ENCODE measurements around the gene PCSK4. TPM values are rescaled to one million over a fixed set of nuclear protein-coding genes. Genes with fewer than 3 reads are reported as not detected.

The PCSK4 gene
- total and polyA plus RNA-seq, 2 of the 13 experiments (the other 11 are each of a cell fraction or from before 2014, with no cell fraction given), result 2.0 to 2.7 TPM

GRCh38 chr19:1438035-1438932, 51.9 kb downstream of the PCSK4 start, which contains the start of gene RPS15 (continued):
- TF ChIP-seq IRF1 (CRISPR knock-in tag; IDR thresholded peaks at IDR 0.05; ENCODE audit: low read depth) (no peak), KDM1A (CRISPR knock-in tag; IDR thresholded peaks at IDR 0.05) (no peak), NAIF1 (CRISPR knock-in tag; IDR thresholded peaks at IDR 0.05; ENCODE audit: borderline replicate concordance) (peak; percentile 76), LCORL (IDR thresholded peaks at IDR 0.05) (peak; percentile 66; the same call in 1 of the 2 replicates), LCORL (CRISPR knock-in tag; IDR thresholded peaks at IDR 0.05) (peak; percentile 86), TGIF2 (CRISPR knock-in tag; IDR thresholded peaks at IDR 0.05) (no peak; the same call in 1 of the 2 replicates), NFKB2 (CRISPR knock-in tag; IDR thresholded peaks at IDR 0.05; ENCODE audit: borderline replicate concordance) (peak; percentile 98; the same call in 1 of the 2 replicates), ZNF577 (CRISPR knock-in tag; IDR thresholded peaks at IDR 0.05; ENCODE audit: borderline replicate concordance, low read depth) (no peak), DBP (CRISPR knock-in tag; IDR thresholded peaks at IDR 0.05; ENCODE audit: not compliant biosample characterization) (peak; percentile 92), TRIM22 (IDR thresholded peaks at IDR 0.05) (no peak), DZIP1 (CRISPR knock-in tag; IDR thresholded peaks at IDR 0.05) (peak; percentile 82), NFIC (IDR thresholded peaks at IDR 0.05; ENCODE audit: low read length) (peak; percentile 48; the same call in 1 of the 2 replicates), ONECUT2 (CRISPR knock-in tag; IDR thresholded peaks at IDR 0.05) (peak; percentile 50; the same call in 1 of the 2 replicates), ZNF326 (CRISPR knock-in tag; IDR thresholded peaks at IDR 0.05; ENCODE audit: borderline replicate concordance) (no peak), MTERF4 (CRISPR knock-in tag; IDR thresholded peaks at IDR 0.05) (peak; percentile 96), ZNF138 (CRISPR knock-in tag; IDR thresholded peaks at IDR 0.05; ENCODE audit: low read depth) (peak; percentile 86; the same call in 1 of the 2 replicates), ZBTB42 (CRISPR knock-in tag; IDR thresholded peaks at IDR 0.05) (no peak), HOXA3 (CRISPR knock-in tag; IDR thresholded peaks at IDR 0.05) (peak; percentile 97), HOXA9 (CRISPR knock-in tag; IDR thresholded peaks at IDR 0.05; ENCODE audit: borderline replicate concordance) (peak; percentile 95; the same call in 1 of the 2 replicates), AKAP8 (CRISPR knock-in tag; IDR thresholded peaks at IDR 0.05) (peak; percentile 94), ZNF264 (CRISPR knock-in tag; IDR thresholded peaks at IDR 0.05) (peak; percentile 90; the same call in 1 of the 2 replicates), TSC22D2 (CRISPR knock-in tag; IDR thresholded peaks at IDR 0.05; ENCODE audit: borderline replicate concordance) (peak; percentile 43), ZNF703 (CRISPR knock-in tag; IDR thresholded peaks at IDR 0.05; ENCODE audit: borderline replicate concordance) (no peak; the same call in 1 of the 2 replicates)

Measured in HepG2 (cell line).